ENCODE measurements around the gene RXRA.

RXRA gene

DNA sequence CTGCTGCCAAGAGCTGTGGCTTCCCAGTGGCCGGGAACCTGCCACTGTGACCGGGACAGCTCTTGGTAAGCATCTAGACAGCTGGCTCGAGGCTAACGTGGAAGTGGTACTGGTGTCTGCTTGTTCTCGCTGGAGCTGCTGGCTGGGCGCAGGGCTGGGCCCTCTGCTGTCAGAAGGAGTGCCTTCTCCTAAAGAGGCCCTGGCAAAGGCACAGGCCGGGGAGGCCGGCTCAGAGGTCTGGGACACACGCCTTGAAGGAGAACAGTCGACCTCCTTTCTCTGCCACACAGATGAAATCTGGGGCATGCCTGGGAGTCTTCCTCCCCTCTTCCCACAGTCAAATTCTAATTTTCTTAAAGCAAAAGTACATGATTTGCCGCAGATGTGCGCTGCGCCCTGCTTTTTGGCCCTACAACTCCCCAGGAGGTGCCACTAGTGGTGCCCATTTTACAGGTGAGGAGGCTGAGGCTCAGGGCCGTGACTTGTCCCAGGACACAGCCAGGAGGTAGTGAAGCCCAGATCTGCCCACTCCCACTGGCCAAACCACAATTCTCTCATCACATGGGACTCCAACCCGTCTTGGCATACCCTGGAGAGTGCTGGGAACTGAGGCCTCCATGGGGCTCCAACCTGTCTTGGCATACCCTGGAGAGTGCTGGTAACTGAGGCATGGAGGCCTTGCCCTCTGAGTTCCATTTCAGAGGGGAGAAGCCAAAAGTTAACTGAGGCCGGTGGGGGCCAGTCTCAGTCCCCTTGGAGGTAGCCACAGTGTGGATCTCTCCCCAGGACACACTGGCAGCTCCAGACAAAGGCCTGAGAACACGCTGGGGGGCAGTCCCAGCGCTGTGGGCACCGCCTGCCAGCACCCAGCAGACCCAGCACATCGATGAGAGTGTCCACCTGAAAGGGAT is 12.0 kb upstream of the RXRA start:
- no peak for DNase-seq

- no peak for DNase-seq
Measured at GRCh38 chr9:134314950-134315715, 11.1 kb upstream of the RXRA start.

GRCh38 chr9:134315716-134316448 is 10.4 kb upstream of the RXRA start:
- no peak for DNase-seq

- DNase-seq, result no peak
Measured at GRCh38 chr9:134316449-134317160, 9.7 kb upstream of the RXRA start.

GRCh38 chr9:134317400-134317789 is 8.9 kb upstream of the RXRA start:
- no peak for DNase-seq

DNA sequence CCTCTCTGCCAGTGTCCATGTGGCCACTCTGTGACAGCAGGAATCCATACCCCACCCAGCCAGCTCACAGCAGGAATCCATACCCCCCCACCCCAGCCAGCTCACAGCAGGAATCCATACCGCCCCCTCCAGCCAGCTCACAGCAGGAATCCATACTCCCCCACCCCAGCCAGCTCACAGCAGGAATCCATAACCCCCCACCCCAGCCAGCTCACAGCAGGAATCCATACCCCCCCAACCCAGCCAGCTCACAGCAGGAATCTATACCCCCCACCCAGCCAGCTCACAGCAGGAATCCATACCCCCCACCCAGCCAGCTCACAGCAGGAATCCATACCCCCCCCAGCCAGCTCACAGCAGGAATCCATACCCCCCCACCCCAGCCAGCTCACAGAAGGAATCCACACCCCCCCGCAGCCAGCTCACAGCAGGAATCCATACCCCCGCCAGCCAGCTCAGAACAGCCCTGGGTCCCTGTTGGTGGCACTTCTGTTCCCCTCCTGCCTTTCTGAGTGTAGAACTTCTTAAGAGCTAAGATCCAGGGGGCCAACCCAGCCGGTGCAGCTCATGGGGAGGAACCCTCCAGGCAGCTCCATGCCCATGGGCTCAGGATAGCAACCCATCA is 8.4 kb upstream of the RXRA start:
- peak; percentile 26 for DNase-seq

GRCh38 chr9:134318481-134318891 is 7.8 kb upstream of the RXRA start:
- DNase-seq, result no peak

- DNase-seq, result no peak
Measured at GRCh38 chr9:134318941-134319305, 7.3 kb upstream of the RXRA start.

DNA sequence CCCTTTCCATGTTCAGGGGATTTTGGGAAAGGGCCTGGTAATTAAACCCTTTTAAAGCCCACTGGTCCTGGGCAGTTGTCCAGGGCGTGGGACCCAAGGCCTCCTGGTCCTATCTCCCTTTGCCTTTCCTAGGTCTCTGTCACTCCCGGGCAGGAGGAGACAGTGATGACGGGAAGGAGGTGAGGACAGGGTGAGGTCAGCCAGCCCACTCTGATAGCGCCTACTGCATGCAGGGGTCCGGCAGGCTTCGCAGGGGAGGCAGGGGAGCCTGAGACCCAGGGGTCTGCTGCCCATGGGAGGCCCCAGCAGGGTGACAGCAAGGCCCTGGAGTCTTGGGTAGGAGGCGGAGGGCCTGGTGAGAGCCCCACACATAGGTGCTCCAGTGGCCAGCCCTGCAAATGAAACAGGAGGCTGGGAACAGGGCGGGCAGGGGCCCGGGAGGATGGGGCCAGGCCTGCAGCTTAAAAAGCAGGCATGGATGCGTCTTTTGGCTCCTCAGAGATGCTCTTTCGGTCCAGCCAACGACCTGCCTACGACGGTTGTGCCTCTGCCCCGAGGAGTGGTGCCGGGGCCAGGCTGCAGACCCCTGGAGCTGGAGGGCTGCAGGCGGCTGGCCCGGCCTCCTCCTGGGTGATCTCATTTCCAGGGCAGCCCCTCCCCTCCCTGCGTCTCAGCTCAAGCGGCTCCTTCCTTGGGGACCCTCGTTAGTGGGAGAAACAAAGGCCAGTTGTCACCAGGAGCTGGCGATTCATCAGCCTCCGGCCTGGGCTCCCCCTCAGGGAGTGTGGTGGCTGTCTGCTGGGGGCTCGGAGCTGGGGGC is 6.7 kb upstream of the RXRA start:
- DNase-seq, result no peak

DNA sequence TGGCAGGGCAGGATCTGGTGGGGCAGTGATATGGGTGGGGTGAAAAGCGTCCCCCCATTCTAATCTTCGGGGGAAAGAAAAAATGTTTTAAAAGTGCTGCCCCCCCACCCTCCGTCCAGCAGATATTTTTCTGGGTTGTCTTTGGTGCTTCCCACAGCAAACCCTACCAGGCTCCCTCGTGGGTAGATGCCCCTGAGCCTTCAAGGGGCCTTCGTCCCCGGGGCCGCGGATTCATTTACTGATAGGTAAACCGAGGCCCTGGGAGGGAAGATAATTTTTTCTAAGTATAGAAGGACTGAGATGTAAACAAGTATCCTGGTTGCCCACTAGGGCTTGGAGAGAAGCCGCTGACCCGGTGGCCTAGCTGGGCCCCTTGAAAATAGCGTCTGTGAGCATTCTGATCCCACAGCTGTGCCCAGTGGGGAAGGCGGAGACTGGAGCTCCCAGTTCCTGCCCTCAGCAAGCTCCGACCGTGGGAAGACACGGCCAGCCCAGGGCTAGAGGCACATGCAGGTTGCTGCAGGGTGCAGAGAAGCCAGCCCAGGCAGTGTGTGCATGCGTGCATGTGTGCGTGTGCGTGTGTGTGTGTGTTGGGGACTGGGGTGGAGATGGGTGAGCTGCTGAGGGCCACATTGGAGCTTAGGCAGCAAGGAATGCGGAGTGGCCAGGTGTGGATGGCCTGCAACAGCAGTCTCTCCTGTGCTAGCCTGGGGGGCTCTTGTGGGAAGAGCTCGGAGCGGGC is 6.0 kb upstream of the RXRA start:
- no peak for DNase-seq

- no peak for DNase-seq
Measured at GRCh38 chr9:134320868-134321471, 5.3 kb upstream of the RXRA start.

GRCh38 chr9:134321531-134321930 is 4.7 kb upstream of the RXRA start:
- DNase-seq, result no peak

- DNase-seq, result no peak
Measured at GRCh38 chr9:134321946-134322741, 4.1 kb upstream of the RXRA start.

DNA sequence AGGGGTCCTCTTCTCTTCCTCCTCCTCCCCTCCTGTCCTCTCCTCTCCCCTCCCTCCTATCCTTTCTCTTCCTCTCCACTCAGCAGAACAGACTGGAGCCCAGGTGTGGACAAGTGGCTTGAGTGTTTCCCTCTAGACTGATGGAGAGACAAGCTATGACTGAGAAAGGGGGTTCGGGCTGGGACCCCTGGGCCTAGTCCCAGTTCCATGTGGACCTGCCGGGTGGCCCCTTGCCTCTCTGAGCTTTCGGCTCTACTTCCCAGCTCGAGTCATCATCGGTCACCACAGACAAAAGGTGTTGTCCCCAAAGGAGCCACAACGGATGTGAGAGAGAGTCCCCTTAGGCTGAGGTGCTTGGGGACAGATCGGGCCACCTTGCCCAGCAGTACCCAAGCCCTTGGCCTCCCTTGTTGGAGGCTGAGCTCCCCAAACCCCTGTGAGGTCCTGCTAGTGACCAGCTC is 3.4 kb upstream of the RXRA start:
- DNase-seq, result no peak

DNA sequence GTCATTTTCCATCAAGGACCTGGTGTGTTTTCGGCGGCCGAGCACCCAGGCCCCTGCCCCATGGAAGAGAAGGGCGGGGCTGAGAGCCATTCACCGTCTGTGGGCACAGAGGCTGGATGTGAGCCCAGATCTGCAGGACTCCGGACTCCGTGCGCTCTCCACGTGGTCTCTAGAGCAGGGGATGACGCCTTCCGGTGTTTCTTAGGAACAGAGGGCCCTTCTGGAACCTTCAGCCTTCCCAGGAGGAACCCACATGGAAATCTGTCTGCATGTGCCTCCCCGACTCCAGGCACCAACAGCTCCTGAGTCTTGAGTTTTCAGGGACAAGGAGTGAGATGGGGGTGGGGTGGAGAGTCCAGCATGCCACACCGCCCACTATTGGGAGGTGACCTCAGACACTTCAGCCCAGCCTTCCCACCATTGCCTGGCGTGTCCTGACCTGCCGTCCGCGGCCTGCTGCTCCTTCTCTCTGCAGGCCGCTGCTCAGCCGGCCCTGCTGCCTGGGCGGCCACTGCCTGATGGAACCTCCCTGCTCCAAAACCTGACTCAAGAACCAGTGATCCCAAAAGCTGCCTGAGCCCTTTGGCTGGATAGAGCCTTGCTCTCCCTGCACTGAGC is 2.4 kb upstream of the RXRA start:
- DNase-seq, result no peak

DNA sequence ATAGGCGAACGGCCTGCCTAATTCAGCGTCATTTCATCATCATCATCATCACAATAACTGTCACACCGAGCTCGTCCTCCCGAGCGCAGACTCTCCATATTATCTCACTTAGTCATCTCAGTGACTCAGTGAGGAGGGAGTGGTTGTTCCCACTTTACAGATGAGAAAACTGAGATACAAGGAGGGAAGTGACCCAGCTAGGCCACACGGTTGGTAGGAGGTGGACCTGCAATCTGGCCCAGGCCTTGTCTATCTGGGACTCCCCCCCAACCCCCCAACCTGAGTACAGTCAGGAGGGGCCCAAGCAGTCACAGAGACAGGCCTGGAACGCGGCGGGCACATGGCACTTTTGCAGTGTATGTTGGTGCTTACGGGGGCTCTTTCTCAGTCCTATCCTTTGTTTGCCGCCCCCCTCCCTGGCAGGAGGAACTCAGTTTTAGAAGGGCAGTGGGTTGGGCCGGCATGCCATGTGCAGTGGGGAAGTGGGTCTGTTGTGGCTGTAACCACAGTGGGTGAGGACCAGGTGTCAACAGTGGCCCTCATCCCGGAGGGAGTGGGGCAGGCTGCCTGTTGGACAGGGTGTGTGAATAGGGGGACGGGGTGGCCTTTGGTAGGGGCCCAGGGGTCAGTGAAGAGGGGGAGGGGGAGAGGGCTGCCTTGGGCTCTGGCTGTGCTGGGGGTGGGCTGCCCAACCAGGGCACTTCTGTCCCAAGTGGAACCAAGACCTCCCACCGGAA is 1.7 kb upstream of the RXRA start:
- DNase-seq, result no peak

- peak; percentile 18 for DNase-seq
Measured at GRCh38 chr9:134325096-134325812, 1.0 kb upstream of the RXRA start.
